K562 (cell line): ENCODE results near the gene RAB17. TPM values are rescaled to one million over a fixed set of nuclear protein-coding genes. Genes with fewer than 3 reads are reported as not detected.

Experiments
- ATAC-seq: fragments of 200-7000 bp; cut with Tn5 transposase; 3 replicates; pipeline ENCODE4 v1.9.1; 2020; ENCODE audit warnings: moderate library complexity
- BruUV-seq: library from RNA; stranded (reverse); fragments of 400-500 nt; replicated peaks from 2 replicates; lab custom pipeline; 2021; lab: Mats Ljungman, UMichigan
- CTCF ChIA-PET: fragments of 300-600 bp; formaldehyde crosslinking; extraction: SDS; loops from one replicate; lab custom pipeline; 2021; ENCODE audit warnings: low intra/inter-chr PET ratio; lab: Yijun Ruan, JAX
- POLR2A ChIA-PET: fragments of 300-600, 350-650 bp; sonication (Branson Sonifier 250); formaldehyde crosslinking; extraction: SDS; loops from one replicate; lab custom pipeline; 2021; ENCODE audit warnings: antibody characterized with exemption, inconsistent platforms; lab: Yijun Ruan, JAX
- DNase-seq, 4 experiments: peaks; one replicate each; pipeline versions ENCODE4 v3.0.0 to v3.0.0-alpha.2; 2011 to 2018; ENCODE audit warnings: low spot score in 3 of 4, mixed read lengths in 3 of 4; ENCODE audit errors: extremely low read depth in 1 of 4
- FAIRE-seq: peaks from 2 replicates; lab custom pipeline; 2011; peaks lifted over from hg19 to GRCh38; lab: Jason Lieb, UNC
- H2AFZ ChIP-seq: 2 replicates; pipeline ENCODE4 v1.6.0; 2011; ENCODE audit warnings: low read depth, low read length, control low read depth, inconsistent platforms
- H3K27ac ChIP-seq: fragments of 200-600 bp; 3 replicates; pipeline ENCODE4 v1.8.0; 2011; ENCODE audit warnings: low read depth, mild to moderate bottlenecking, control low read depth, inconsistent platforms, low read length, moderate library complexity, mixed read lengths; ENCODE audit errors: extremely low read depth
- H3K27me3 ChIP-seq, 2 experiments: fragments of 300-600 bp in 1 of 2; 2 replicates in 1 of 2; 3 replicates in 1 of 2; pipeline versions ENCODE4 v1.6.0 to v1.8.0; 2011; ENCODE audit warnings: inconsistent platforms in 2 of 2, low read length in 2 of 2, mild to moderate bottlenecking in 1 of 2, mixed read lengths in 1 of 2, moderate library complexity in 1 of 2; ENCODE audit not compliant: control insufficient read depth in 2 of 2, insufficient read depth in 2 of 2
- H3K36me3 ChIP-seq: fragments of 300-600 bp; 3 replicates; pipeline ENCODE4 v1.8.0; 2011; ENCODE audit warnings: mild to moderate bottlenecking, low read length, inconsistent platforms; ENCODE audit not compliant: control insufficient read depth, insufficient read depth
- H3K4me1 ChIP-seq, 2 experiments: fragments of 200-600 bp in 1 of 2; replicated peaks in 1 of 2; 2 replicates in 1 of 2; 3 replicates in 1 of 2; pipeline versions ENCODE4 v1.5.1 to v1.8.0; 2011; ENCODE audit warnings: inconsistent platforms in 2 of 2, low read length in 2 of 2, mild to moderate bottlenecking in 1 of 2, mixed read lengths in 1 of 2, moderate library complexity in 1 of 2; ENCODE audit not compliant: control insufficient read depth in 2 of 2, insufficient read depth in 2 of 2
- H3K4me2 ChIP-seq: 2 replicates; pipeline ENCODE4 v1.6.1; 2011; ENCODE audit warnings: low read length, control low read depth, inconsistent platforms, mixed read lengths; ENCODE audit not compliant: insufficient read depth
- H3K4me3 ChIP-seq: fragments of 200-600 bp; sonication (generic), shearing (Covaris generic); 2 replicates; pipeline ENCODE4 v1.5.1; 2016; ENCODE audit warnings: control low read depth, inconsistent platforms
- H3K79me2 ChIP-seq: fragments of 200-600 bp; 3 replicates; pipeline ENCODE4 v1.8.0; 2011; ENCODE audit warnings: low read length, inconsistent platforms; ENCODE audit not compliant: control insufficient read depth, insufficient read depth
- H3K9ac ChIP-seq, 2 experiments: 2 replicates each; pipeline versions ENCODE4 v1.6.0 to v1.6.1; 2011; ENCODE audit warnings: low read depth in 2 of 2, low read length in 2 of 2, control low read depth in 1 of 2, inconsistent platforms in 1 of 2, mild to moderate bottlenecking in 1 of 2, mixed read lengths in 1 of 2; ENCODE audit not compliant: insufficient read depth in 1 of 2
- H3K9me1 ChIP-seq: one replicate; pipeline ENCODE4 v1.6.0; 2011; ENCODE audit warnings: inconsistent platforms, mild to moderate bottlenecking, low read length, moderate library complexity; ENCODE audit not compliant: control insufficient read depth, insufficient read depth
- H3K9me3 ChIP-seq: replicated peaks from 2 replicates; pipeline ENCODE4 v1.5.1; 2011; ENCODE audit warnings: low read depth, low read length, inconsistent platforms; ENCODE audit not compliant: control insufficient read depth, insufficient read depth
- H4K20me1 ChIP-seq: replicated peaks from 2 replicates; pipeline ENCODE4 v1.6.1; 2011; ENCODE audit warnings: low read length, inconsistent platforms, mixed read lengths; ENCODE audit not compliant: control insufficient read depth, insufficient read depth
- FOXK1 ChIP-seq: sonication (generic); formaldehyde crosslinking; IDR thresholded peaks from 2 replicates; pipeline ENCODE4 v1.8.0; 2022; ENCODE audit warnings: missing genetic modification reagents, mild to moderate bottlenecking, borderline replicate concordance
- LARP7 ChIP-seq: fragments of 450-650 bp; IDR thresholded peaks from 2 replicates; pipeline ENCODE4 v1.6.1; 2016
- MECOM ChIP-seq: fragments of 250-450 bp; sonication (Bioruptor Pico); IDR thresholded peaks from 2 replicates; pipeline ENCODE4 v1.8.0; 2022; ENCODE audit warnings: inconsistent platforms
- MED1 ChIP-seq: sonication (generic); formaldehyde crosslinking; IDR thresholded peaks from 2 replicates; pipeline ENCODE4 v1.8.1; 2023; ENCODE audit warnings: missing genetic modification reagents, borderline replicate concordance
- MTA2 ChIP-seq: fragments of 450-650 bp; IDR thresholded peaks from 2 replicates; pipeline ENCODE4 v1.6.1; 2016; ENCODE audit warnings: low read depth
- POLR3A ChIP-seq: IDR thresholded peaks from 2 replicates; pipeline ENCODE4 v1.6.1; 2011; ENCODE audit warnings: borderline replicate concordance, mild to moderate bottlenecking, moderate library complexity; ENCODE audit not compliant: insufficient read length, insufficient read depth; ENCODE audit errors: extremely low read depth
- SIRT6 ChIP-seq: IDR thresholded peaks from one replicate; pipeline ENCODE4 v1.6.1; 2012; ENCODE audit warnings: low read depth, mild to moderate bottlenecking, control low read depth, inconsistent platforms, low read length, moderate library complexity
- ZBTB2 ChIP-seq: fragments of 450-650 bp; IDR thresholded peaks from 2 replicates; pipeline ENCODE4 v1.6.1; 2016; ENCODE audit warnings: antibody characterized with exemption
- ZNF165 ChIP-seq: fragments of 250-450 bp; sonication (Bioruptor Pico); IDR thresholded peaks from 2 replicates; pipeline ENCODE4 v1.4.0; 2020; ENCODE audit warnings: borderline replicate concordance
- ZNF23 ChIP-seq: fragments of 250-450 bp; sonication (Bioruptor Pico); IDR thresholded peaks from 2 replicates; pipeline ENCODE4 v1.4.0; 2020; ENCODE audit warnings: mild to moderate bottlenecking
- ZNF282 ChIP-seq: sonication (generic); formaldehyde crosslinking; IDR thresholded peaks from 2 replicates; pipeline ENCODE4 v1.8.1; 2023; ENCODE audit warnings: missing genetic modification reagents
- WGBS: fragments of 100-300 bp; shearing (Covaris generic); methylation state at CpG from one replicate; pipeline ENCODE4 v1.1.6; 2016; ENCODE audit warnings: low coverage, mixed read lengths; ENCODE audit not compliant: insufficient coverage; ENCODE audit errors: missing lambda C conversion rate; 5-methylcytosine and 5-hydroxymethylcytosine counted together
- in situ Hi-C: fragments of 300-500 bp; cut with MboI; formaldehyde crosslinking; loops from 4 replicates; pipeline ENCODE4 v1.15.0; 2018; ENCODE audit warnings: inconsistent platforms, mixed read lengths
- intact Hi-C: fragments of 100-400 bp; cut with micrococcal nuclease; formaldehyde crosslinking; loops from 2 replicates; pipeline ENCODE4 v1.14.2; 2022
- polyA plus RNA-seq, 8 experiments: library from polyadenylated mRNA; depleted of rRNA in 4 of 8; stranded (reverse) in 5 of 8; unstranded in 3 of 8; fragments of >200 nt; fragmentation: Nextera tagmentation in 2 of 8; fragmentation: Illumina TruSeq in 1 of 8; extraction: Ambion mirVana in 2 of 8; extraction: Trizol in 1 of 8; gene quantifications; 2 replicates each; pipeline versions ENCODE4 v1.2.1 to v1.2.3, GENCODE V29; 2011 to 2014; ENCODE audit warnings: inconsistent platforms in 1 of 8, missing spikeins in 1 of 8
- total RNA-seq, 7 experiments: library from RNA; depleted of rRNA in 6 of 7; stranded (reverse); fragments of >200 nt in 6 of 7; fragmentation: Illumina TruSeq in 2 of 7; extraction: Trizol in 2 of 7; gene quantifications; 2 replicates each; pipeline versions ENCODE4 v1.2.1 to v1.2.3, GENCODE V29; 2011 to 2021; ENCODE audit warnings: low replicate concordance in 1 of 7
- TF ChIP-seq, protein P1 (sequence below), 2 experiments: fragments of 150-350 bp in 1 of 2; IDR thresholded peaks; 2 replicates each; pipeline ENCODE4 v1.6.1; 2012 to 2016; ENCODE audit warnings: low read depth in 2 of 2, low read length in 2 of 2, mild to moderate bottlenecking in 1 of 2, moderate library complexity in 1 of 2
- TF ChIP-seq, protein P2 (sequence below): sonication (generic); formaldehyde crosslinking; IDR thresholded peaks from 2 replicates; pipeline ENCODE4 v1.8.0; 2022; ENCODE audit warnings: mild to moderate bottlenecking, missing genetic modification reagents

Gene RAB17
- total and polyA plus RNA-seq, 9 of the 15 experiments (the other 6 are each of a cell fraction or from before 2014, with no cell fraction given) = 0.13 TPM; not detected in 8

DNA sequence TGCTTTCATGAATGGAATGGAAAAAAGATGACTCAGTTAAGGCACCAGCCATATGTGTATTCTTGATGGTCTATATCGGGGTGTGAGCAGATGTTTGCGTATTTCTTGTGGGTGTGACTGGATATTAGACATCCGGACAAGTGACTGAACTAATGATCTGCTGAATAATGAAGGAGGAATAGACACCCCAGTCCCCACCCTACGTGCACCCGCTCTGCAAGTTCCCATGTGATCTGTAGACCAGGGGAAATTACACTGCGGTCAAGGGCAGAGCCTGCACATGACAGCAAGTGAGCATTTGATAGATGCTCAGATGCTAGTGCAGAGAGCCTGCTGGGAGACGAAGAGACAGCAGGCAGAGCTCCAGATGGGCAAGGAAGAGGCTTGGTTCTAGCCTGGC, 36.6 kb downstream of the RAB17 start:
- no peak overlapping the region for H3K9ac ChIP-seq
- 0% methylated on average over 7 of the region's 7 CpGs for WGBS
- POLR2A ChIA-PET = no interaction called here
- no peak for TF ChIP-seq ZBTB2
- no peak for TF ChIP-seq LARP7
- no peak for TF ChIP-seq MTA2
- TF ChIP-seq ZNF165 (CRISPR knock-in tag) = no peak
- no peak for TF ChIP-seq MED1 (CRISPR knock-in tag)
- no peak for TF ChIP-seq SIRT6
- TF ChIP-seq, protein P1, sequence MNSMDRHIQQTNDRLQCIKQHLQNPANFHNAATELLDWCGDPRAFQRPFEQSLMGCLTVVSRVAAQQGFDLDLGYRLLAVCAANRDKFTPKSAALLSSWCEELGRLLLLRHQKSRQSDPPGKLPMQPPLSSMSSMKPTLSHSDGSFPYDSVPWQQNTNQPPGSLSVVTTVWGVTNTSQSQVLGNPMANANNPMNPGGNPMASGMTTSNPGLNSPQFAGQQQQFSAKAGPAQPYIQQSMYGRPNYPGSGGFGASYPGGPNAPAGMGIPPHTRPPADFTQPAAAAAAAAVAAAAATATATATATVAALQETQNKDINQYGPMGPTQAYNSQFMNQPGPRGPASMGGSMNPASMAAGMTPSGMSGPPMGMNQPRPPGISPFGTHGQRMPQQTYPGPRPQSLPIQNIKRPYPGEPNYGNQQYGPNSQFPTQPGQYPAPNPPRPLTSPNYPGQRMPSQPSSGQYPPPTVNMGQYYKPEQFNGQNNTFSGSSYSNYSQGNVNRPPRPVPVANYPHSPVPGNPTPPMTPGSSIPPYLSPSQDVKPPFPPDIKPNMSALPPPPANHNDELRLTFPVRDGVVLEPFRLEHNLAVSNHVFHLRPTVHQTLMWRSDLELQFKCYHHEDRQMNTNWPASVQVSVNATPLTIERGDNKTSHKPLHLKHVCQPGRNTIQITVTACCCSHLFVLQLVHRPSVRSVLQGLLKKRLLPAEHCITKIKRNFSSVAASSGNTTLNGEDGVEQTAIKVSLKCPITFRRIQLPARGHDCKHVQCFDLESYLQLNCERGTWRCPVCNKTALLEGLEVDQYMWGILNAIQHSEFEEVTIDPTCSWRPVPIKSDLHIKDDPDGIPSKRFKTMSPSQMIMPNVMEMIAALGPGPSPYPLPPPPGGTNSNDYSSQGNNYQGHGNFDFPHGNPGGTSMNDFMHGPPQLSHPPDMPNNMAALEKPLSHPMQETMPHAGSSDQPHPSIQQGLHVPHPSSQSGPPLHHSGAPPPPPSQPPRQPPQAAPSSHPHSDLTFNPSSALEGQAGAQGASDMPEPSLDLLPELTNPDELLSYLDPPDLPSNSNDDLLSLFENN (IDR thresholded peaks at IDR 0.05; ENCODE audit: low read depth in 2 of 2, low read length in 2 of 2) = no peak
- TF ChIP-seq, protein P2, sequence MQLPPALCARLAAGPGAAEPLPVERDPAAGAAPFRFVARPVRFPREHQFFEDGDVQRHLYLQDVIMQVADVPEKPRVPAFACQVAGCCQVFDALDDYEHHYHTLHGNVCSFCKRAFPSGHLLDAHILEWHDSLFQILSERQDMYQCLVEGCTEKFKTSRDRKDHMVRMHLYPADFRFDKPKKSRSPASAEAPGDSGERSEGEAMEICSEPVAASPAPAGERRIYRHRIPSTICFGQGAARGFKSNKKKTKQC (CRISPR knock-in tag) = no peak
- no peak for TF ChIP-seq POLR3A
- TF ChIP-seq ZNF282 (CRISPR knock-in tag) = no peak
- no peak for TF ChIP-seq ZNF23 (CRISPR knock-in tag)
- no peak for TF ChIP-seq FOXK1 (CRISPR knock-in tag)
- no peak for TF ChIP-seq MECOM (CRISPR knock-in tag)
- TF ChIP-seq, all 486 proteins: peak for 0
- H3K27ac ChIP-seq = no peak overlapping the region
- ATAC-seq = no peak
- no peaks in the 10 kb centered on the region for H3K9me3 ChIP-seq
- no peak for DNase-seq
- CTCF ChIA-PET = no interaction called here
- H3K4me2 ChIP-seq = no peak overlapping the region
- H4K20me1 ChIP-seq = no peaks in the 10 kb centered on the region; the same call in 1 of the 2 replicates
- in situ Hi-C loops (no loop called here), intact Hi-C loops (no loop called here)
- no peak overlapping the region for H3K4me3 ChIP-seq
- no peak for FAIRE-seq
- BruUV-seq = no TSS peak
- no peaks in the 10 kb centered on the region for H3K9me1 ChIP-seq
- no peaks in the 10 kb centered on the region for H3K36me3 ChIP-seq
- H3K4me1 ChIP-seq = no peaks in the 10 kb centered on the region
- H3K27me3 ChIP-seq = peaks cover 0 to 17% of the 10 kb centered on the region in 2 experiments; a peak in 3 of 5 replicates
- no peaks in the 10 kb centered on the region for H3K79me2 ChIP-seq
- no peak overlapping the region for H2AFZ ChIP-seq
